LNCaP clone FGC (cell line): Measurements from ENCODE around the gene ENTREP1.

Source experiments
- DNase-seq: peaks from one replicate; pipeline ENCODE4 v3.0.0-alpha.2; 2011; ENCODE audit warnings: low read depth
- H3K4me3 ChIP-seq: 2 replicates; pipeline ENCODE4 v1.5.1; 2011; ENCODE audit warnings: mild to moderate bottlenecking, low read depth, low read length, control low read depth
- TF ChIP-seq, protein P1 (sequence below): IDR thresholded peaks from 2 replicates; pipeline ENCODE4 v1.5.1; 2012; ENCODE audit warnings: mild to moderate bottlenecking; ENCODE audit not compliant: control insufficient read depth, insufficient read depth; ENCODE audit errors: extremely low read depth

Gene ENTREP1

DNA sequence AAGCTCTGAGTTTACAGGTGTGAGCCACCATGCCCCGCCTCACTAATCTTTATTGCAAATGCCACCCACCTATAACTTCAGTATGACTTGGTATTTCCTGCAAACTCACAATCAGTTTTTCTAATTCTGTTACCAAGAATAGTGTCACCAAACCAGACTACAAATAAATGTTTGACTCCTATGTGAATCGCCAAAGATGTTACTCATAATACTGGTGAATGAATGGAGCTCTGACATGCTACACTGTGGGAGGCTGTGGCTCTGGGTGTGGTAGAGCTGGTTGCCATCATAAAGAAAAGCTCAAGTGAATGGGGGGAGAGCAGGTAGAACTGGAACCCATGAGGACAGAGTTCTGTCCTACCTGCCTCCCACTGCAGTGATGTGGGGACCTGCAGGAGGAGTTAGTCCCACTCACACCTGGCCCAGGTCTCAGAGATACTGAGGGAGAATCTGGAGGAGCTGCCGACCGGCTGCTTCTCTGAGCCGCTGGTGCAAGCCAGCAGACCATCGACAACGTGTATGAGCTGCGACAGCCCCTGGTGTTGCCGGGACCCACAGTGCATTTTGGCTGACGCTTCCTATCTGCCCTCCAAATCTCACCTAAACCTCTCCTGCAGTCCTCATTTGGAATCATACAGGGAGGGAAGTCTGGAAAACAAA is 95.7 kb downstream of the ENTREP1 start:
- no peak overlapping the region for H3K4me3 ChIP-seq
- no peak for DNase-seq
- TF ChIP-seq, protein P1, sequence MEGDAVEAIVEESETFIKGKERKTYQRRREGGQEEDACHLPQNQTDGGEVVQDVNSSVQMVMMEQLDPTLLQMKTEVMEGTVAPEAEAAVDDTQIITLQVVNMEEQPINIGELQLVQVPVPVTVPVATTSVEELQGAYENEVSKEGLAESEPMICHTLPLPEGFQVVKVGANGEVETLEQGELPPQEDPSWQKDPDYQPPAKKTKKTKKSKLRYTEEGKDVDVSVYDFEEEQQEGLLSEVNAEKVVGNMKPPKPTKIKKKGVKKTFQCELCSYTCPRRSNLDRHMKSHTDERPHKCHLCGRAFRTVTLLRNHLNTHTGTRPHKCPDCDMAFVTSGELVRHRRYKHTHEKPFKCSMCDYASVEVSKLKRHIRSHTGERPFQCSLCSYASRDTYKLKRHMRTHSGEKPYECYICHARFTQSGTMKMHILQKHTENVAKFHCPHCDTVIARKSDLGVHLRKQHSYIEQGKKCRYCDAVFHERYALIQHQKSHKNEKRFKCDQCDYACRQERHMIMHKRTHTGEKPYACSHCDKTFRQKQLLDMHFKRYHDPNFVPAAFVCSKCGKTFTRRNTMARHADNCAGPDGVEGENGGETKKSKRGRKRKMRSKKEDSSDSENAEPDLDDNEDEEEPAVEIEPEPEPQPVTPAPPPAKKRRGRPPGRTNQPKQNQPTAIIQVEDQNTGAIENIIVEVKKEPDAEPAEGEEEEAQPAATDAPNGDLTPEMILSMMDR, result no peak

DNA sequence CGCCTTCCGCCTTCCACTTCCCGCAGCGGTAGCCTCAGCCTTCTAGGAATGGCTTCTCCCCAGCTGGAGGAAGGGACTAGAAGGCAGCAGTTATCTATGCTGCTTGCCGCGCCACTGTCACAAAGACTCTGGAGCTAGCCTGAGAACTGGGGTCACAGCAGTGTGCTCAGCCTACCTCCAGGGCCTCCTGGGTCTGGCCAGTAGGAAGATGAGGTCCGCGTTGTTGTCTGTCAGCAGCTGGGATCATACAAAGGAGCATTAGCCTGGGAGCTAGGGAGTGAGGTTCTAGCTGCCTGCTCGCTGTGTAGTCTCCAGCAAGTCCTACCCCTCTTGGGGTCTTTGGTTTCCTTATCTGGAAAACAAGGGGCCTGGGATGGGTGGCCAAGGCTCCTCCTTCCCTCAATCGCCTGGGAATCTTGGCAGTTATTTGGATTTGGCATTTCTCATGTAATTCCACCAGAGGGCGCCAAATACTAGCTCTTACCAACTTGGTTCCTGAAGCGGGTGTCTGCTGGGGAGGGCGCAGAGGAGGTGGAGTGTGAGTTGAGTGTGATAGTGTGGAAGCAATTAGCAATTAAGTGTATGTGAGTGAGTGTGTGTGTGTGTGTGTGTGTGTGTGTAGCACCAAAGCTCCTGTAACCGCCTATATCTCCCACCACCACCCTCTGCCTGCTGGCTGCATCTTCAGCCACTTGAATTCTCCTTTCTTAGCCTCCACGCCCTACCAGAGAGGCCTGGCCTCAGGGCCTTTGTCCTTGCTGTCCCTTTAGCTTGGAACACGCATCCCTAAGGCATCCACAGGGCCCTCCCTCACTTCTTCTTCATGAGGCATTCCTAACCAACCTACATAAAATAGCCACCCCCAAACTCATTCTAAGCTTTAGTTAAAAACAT is 97.1 kb downstream of the ENTREP1 start:
- no peak for DNase-seq

DNA sequence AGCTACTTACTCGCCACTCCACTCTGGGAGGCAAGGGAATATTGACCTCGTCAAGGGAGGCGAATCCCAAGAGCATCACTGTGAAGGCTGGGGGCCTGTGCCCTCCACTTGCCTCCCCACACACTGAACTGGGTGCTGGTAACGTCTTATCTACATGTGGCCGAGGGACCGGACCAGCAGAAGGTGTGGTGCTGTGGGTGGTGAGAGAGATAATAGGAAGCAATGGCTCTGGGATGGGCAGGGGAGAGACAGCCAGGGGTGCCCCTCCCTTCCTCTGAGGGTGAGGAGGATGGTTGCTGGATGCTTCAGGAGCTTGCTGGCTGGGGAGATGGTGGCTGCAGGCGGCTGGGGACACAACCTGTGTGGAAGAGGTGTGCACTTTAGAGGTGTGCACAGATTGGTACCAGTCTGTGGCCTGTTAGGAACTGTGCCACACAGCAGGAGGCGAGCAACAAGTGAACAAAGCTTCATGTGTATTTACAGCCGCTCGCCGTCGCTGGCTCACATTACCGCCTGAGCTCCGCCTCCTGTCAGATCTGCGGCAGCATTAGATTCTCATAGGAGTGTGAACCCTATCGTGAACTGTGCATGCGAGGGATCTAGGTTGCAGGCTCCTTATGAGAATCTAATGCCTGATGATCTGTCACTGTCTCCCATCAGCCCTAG is 100.3 kb downstream of the ENTREP1 start:
- TF ChIP-seq, protein P1, result no peak
- DNase-seq, result no peak
- no peak overlapping the region for H3K4me3 ChIP-seq

More for the DNA sequence above, 97.1 kb downstream of the ENTREP1 start:
- TF ChIP-seq, protein P1, result peak; percentile 86
- no peak overlapping the region for H3K4me3 ChIP-seq

- DNase-seq, result no peak
- TF ChIP-seq, protein P1, result no peak
- H3K4me3 ChIP-seq, result no peak overlapping the region
These were observed 102.3 kb downstream of the ENTREP1 start for GRCh38 chr9:69427286-69427685.

GRCh38 chr9:69428017-69428785 is 103.2 kb downstream of the ENTREP1 start:
- TF ChIP-seq, protein P1, result no peak
- H3K4me3 ChIP-seq, result no peak overlapping the region
- no peak for DNase-seq

- TF ChIP-seq, protein P1, result no peak
- H3K4me3 ChIP-seq, result no peak overlapping the region
- DNase-seq, result no peak
These were observed 104.3 kb downstream of the ENTREP1 start for GRCh38 chr9:69429281-69429680.
